GM19239 (cell line): ENCODE data around the gene PLA2R1.

Experiments
- DNase-seq: peaks from one replicate; pipeline ENCODE4 v3.0.0; 2011; ENCODE audit warnings: low spot score; ENCODE audit not compliant: insufficient read length
- FAIRE-seq: peaks from 2 replicates; lab custom pipeline; 2011; peaks lifted over from hg19 to GRCh38; lab: Jason Lieb, UNC

Gene PLA2R1

DNA sequence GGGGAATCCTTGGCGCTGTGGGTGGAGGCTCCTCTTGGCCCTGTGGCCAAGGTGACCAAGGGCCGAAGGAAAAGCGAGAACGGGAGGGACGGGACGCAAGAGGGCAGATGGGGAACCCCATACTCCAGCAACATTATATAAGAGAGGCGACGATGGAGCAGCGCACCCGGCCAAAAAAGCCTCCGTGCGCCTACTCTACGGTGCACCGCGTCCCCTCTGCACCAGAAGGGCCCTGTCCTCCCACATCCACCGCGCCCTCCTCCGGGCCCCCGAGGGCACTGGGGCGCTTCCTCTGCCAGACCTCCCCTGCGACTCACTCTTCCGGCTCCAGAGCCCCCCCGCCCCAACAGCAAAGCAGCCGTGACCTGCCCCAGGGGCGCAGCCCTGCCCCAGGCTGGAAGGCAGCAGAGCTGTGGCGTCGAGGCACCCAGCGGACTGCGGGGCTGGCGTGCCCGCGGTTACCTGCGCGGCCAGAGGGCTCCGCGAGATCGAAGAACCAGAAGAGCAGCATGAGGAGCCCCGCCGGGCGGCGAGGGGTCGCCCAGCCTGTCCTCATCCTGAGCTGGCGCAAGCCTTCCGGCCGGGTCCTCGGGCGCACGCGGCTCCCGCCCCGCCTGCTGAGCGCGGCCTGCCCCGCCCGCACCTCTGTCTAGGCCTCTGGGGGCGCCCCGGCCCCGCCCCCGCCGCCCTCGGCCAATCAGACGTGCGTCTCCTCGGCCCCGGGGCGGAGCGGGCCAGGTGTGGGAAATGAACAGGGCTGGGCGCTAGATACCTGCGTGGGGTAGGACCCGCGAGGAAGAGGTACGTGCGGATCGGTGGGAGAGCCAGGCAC lies 158.1 kb downstream of the PLA2R1 start, which contains the start of gene LY75:
Gene LY75 (minus strand): TSS at position 630 of the 832 bp plus-strand sequence.
- FAIRE-seq (peak; percentile 21), DNase-seq (peak; percentile 50)

DNA sequence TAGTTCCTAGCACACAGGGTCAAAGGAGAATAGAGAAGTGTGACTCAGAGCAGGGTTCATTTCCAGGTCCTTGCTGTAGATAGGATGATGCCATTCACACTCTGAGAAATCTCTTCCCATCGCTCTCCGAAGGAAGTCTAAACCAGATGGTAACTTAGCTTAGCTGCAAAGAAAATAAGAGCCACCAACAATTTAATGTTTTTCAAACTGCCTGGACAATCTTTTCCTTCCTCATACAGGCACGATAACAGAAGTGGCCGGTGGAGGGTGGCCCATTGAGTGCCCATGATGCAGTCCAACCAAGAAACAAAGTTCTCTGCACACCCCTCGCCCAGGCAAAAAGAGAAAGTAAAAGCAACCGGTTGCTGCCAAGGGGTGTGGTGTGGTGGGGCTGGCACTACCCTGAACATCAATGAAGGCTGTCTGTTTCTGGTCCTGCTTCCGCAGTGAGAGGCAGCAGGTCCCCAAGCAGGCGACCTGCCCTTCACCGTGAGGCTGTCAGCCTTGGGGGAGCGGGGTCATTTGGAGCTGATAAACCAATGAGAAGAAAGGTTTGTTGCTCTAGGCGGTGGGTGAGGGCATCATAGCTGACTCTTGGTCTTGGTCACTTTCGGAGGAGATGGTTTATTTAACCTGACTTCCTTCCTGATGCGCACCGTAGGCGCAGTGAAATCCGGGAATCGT lies 158.8 kb downstream of the PLA2R1 start:
- peak; percentile 88 for FAIRE-seq
- DNase-seq: no peak

DNA sequence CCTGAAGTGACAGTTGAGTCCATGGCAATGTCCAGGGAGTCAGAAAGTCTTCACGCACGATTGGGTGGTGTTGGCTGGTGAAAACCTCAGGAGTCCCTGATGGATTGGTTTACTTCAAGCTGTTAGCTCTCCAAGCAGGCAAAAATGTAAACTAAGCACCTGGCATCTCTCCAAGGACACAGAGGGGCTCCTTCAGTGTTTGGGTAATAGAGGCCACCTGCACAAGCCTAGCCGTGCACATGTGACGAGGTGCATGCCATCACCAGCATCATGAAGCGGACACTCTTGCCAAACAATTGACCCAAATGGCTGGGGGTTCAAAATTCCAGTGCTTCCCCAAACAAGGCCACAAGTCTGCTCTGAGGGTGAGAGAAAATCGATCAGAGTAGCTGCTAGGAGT lies 159.7 kb downstream of the PLA2R1 start:
- no peak for DNase-seq
- FAIRE-seq: no peak

GRCh38 chr2:159900343-159900742 lies 162.1 kb downstream of the PLA2R1 start:
- DNase-seq: no peak
- peak; percentile 94 for FAIRE-seq

GRCh38 chr2:159898441-159898840 lies 164.0 kb downstream of the PLA2R1 start:
- DNase-seq: no peak
- FAIRE-seq: peak; percentile 42

DNA sequence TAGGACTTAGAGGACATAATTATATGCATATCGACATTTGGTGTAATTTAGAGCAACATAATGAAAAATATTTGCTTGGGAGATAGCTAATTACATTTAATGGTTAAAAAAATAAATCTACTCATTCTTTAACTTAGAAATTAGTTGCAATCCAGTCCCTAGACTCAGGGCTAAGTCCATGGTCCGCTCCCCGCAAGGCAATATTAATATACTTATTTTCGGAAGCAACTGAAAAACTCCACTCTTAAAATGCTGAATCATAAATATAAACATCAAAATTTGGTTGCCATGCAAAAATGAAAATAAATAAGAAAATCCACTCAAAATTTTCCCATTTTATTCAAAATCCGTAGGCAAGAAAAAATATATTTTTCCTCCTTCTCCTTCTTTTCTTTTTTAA lies 164.7 kb downstream of the PLA2R1 start:
- no peak for DNase-seq
- no peak for FAIRE-seq

GRCh38 chr2:159897081-159897480 lies 165.3 kb downstream of the PLA2R1 start:
- no peak for DNase-seq
- peak; percentile 71 for FAIRE-seq

DNA sequence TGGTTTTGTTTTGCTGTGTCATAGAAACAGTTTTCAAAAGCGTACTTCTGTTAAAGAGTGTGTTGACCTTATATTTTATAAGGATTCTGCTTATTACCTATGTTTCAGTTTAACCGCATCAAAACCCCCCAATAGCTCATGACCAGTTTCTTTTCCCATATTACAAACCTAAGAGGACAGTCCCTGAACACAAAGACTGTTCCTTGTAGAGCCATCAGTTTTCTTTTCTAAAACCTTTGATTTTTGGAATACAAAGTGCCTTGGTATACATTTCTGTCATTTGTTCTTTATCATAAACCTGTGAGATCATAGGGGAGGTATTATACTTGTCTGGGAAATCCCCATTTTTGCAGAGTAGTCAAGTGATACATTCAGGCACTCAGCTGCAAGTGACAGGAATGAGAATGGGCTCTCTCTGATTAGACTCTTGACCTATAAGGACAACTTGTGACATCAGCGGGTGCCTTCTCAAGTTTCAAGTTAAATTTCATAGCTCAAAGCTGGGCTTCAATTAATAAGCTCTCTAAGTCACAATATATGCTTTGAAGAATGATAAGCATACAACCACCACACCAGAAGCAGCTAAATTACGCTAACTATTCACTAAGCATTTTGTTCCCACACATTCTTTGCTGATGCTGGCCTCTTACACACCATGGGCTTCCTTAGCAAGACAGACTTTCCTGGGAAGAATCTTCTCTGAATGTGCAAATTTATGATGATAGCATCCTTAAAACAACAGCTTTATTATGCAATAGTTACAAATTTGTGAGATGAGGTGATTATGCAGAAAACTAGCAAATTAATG lies 167.0 kb downstream of the PLA2R1 start:
- DNase-seq: no peak
- peak; percentile 91 for FAIRE-seq

GRCh38 chr2:159894145-159894838 lies 168.1 kb downstream of the PLA2R1 start:
- FAIRE-seq: no peak
- no peak for DNase-seq

DNA sequence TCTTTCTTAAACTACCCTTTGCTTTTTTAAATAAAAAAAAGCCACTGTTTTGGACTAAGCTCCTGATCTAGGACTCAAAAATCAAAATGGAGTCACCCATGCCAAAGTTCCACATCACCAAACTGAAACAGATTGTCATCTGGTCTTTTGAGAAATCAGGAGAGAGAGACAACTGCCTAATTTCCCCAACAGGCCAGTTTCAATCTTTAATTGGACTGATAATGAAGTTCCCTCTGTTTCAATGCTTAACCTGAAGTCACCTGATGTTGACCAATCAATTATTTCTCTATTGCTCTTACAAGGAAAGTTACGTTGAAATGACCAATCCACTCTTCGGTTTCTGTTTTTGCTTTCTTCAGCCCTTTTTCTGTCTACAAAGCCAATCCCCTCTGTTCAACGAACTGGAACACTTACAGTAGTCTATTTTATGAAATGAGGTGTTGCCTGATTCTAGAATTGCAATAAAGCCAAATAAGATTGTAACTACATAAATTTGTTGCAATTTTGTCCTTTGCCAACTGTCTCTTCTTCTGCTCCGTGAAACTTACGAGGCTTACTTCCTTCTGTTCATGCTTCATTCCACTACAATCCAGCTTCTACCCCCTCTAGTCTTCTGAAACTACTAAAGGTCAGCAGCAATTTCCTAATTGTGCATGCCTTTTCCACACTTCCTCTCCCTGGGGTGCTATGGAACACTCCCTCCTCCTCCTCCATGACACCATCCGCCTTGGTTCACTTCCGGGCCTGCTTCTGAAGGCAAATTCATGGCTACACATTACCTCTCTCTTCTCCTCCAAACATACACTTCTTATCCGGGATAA lies 169.2 kb downstream of the PLA2R1 start:
- FAIRE-seq (peak; percentile 98), DNase-seq (no peak)

- FAIRE-seq (no peak), DNase-seq (no peak)
Observed at GRCh38 chr2:159891917-159892730, 170.3 kb downstream of the PLA2R1 start.

DNA sequence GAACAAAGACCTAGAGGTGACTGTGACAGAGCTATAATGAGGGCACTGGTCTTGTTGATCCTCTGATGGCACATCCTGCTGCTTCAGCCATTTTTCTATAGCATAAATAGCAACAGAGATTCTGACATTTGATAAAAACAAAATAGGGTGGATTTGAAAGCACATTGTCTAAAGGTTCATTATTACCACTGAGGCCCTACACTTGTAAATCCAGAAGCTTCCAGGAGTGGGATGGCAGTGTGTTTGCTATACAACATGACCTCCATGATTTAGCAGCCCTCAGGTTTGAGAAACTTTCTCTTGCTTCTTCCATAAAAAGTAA lies 171.2 kb downstream of the PLA2R1 start:
- FAIRE-seq (no peak), DNase-seq (no peak)

DNA sequence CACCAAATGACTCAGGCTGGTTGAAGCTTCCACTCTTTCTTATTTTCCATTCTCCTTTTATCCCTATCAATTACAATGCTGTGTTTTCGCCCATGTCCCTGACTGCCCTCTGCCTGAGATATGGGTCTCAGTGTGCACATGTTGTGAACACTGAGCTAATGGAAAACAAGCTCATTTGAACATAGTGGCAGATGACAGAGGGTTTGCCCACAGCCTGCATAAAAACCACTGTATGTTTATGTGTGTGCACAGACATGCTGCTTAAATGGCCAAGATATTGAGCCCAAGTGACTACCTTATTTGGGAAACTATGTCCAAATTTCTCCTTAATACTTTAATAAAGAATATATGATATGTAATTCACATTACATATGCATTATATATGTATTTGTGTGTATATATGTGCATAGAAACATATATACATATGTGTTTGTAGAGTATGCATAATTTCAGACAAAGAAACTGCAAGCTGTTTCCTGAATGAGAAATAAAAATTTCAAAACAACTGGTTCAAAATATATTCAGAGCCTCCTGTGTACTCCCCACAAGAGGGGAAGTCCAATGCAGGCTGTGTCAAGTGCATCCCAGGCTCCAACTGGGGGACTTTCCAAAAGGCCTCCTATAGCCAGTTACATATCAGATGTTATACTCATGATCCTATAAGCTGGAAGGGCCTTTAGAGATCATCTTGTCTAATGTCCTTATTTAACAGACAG lies 171.7 kb downstream of the PLA2R1 start:
- FAIRE-seq (peak; percentile 88), DNase-seq (no peak)

DNA sequence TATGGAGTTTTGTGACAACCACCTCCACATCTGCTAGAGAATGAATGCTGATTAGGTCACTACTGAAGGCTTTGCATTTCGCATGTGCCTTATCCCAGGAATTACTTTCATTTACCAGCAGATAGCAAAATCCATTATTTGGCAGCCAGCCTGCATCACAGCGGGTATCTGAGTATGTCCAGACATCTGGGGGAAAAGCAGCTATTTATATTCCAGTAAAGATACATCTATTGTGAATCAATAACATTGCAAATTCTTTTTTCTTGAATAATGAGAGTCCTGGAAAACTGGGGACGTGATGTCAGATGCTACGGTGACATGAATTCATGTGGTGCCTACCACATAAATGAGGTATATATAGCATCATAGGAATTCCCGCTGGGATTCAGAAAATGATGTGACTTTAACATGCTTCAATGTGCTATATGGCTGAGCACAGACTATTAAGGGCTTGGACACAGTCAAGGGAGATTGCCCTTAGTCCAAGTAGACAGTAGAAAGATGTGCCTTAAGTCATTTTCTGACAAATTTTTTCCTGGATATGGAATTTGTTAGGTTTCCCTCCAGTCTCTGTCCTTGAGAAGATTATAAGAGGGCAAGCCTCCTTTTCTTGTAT lies 180.2 kb downstream of the PLA2R1 start:
- FAIRE-seq (no peak), DNase-seq (no peak)
